K562 (cell line): ENCODE measurements around the gene CXCL9. TPM values are rescaled to one million over a fixed set of nuclear protein-coding genes. Genes with fewer than 3 reads are reported as not detected.

Source experiments
- ATAC-seq: fragments of 200-7000 bp; cut with Tn5 transposase; 3 replicates; pipeline ENCODE4 v1.9.1; 2020; ENCODE audit warnings: moderate library complexity
- BruUV-seq: library from RNA; stranded (reverse); fragments of 400-500 nt; replicated peaks from 2 replicates; lab custom pipeline; 2021; lab: Mats Ljungman, UMichigan
- CTCF ChIA-PET: fragments of 300-600 bp; formaldehyde crosslinking; extraction: SDS; loops from one replicate; lab custom pipeline; 2021; ENCODE audit warnings: low intra/inter-chr PET ratio; lab: Yijun Ruan, JAX
- POLR2A ChIA-PET: fragments of 300-600, 350-650 bp; sonication (Branson Sonifier 250); formaldehyde crosslinking; extraction: SDS; loops from one replicate; lab custom pipeline; 2021; ENCODE audit warnings: antibody characterized with exemption, inconsistent platforms; lab: Yijun Ruan, JAX
- DNase-seq, 4 experiments: peaks; one replicate each; pipeline versions ENCODE4 v3.0.0 to v3.0.0-alpha.2; 2011 to 2018; ENCODE audit warnings: low spot score in 3 of 4, mixed read lengths in 3 of 4; ENCODE audit errors: extremely low read depth in 1 of 4
- FAIRE-seq: peaks from 2 replicates; lab custom pipeline; 2011; peaks lifted over from hg19 to GRCh38; lab: Jason Lieb, UNC
- H2AFZ ChIP-seq: 2 replicates; pipeline ENCODE4 v1.6.0; 2011; ENCODE audit warnings: low read depth, low read length, control low read depth, inconsistent platforms
- H3K27ac ChIP-seq: fragments of 200-600 bp; 3 replicates; pipeline ENCODE4 v1.8.0; 2011; ENCODE audit warnings: low read depth, mild to moderate bottlenecking, control low read depth, inconsistent platforms, low read length, moderate library complexity, mixed read lengths; ENCODE audit errors: extremely low read depth
- H3K27me3 ChIP-seq, 2 experiments: fragments of 300-600 bp in 1 of 2; 2 replicates in 1 of 2; 3 replicates in 1 of 2; pipeline versions ENCODE4 v1.6.0 to v1.8.0; 2011; ENCODE audit warnings: inconsistent platforms in 2 of 2, low read length in 2 of 2, mild to moderate bottlenecking in 1 of 2, mixed read lengths in 1 of 2, moderate library complexity in 1 of 2; ENCODE audit not compliant: control insufficient read depth in 2 of 2, insufficient read depth in 2 of 2
- H3K36me3 ChIP-seq: fragments of 300-600 bp; 3 replicates; pipeline ENCODE4 v1.8.0; 2011; ENCODE audit warnings: mild to moderate bottlenecking, low read length, inconsistent platforms; ENCODE audit not compliant: control insufficient read depth, insufficient read depth
- H3K4me1 ChIP-seq, 2 experiments: fragments of 200-600 bp in 1 of 2; replicated peaks in 1 of 2; 2 replicates in 1 of 2; 3 replicates in 1 of 2; pipeline versions ENCODE4 v1.5.1 to v1.8.0; 2011; ENCODE audit warnings: inconsistent platforms in 2 of 2, low read length in 2 of 2, mild to moderate bottlenecking in 1 of 2, mixed read lengths in 1 of 2, moderate library complexity in 1 of 2; ENCODE audit not compliant: control insufficient read depth in 2 of 2, insufficient read depth in 2 of 2
- H3K4me2 ChIP-seq: 2 replicates; pipeline ENCODE4 v1.6.1; 2011; ENCODE audit warnings: low read length, control low read depth, inconsistent platforms, mixed read lengths; ENCODE audit not compliant: insufficient read depth
- H3K4me3 ChIP-seq: fragments of 200-600 bp; sonication (generic), shearing (Covaris generic); 2 replicates; pipeline ENCODE4 v1.5.1; 2016; ENCODE audit warnings: control low read depth, inconsistent platforms
- H3K79me2 ChIP-seq: fragments of 200-600 bp; 3 replicates; pipeline ENCODE4 v1.8.0; 2011; ENCODE audit warnings: low read length, inconsistent platforms; ENCODE audit not compliant: control insufficient read depth, insufficient read depth
- H3K9ac ChIP-seq, 2 experiments: 2 replicates each; pipeline versions ENCODE4 v1.6.0 to v1.6.1; 2011; ENCODE audit warnings: low read depth in 2 of 2, low read length in 2 of 2, control low read depth in 1 of 2, inconsistent platforms in 1 of 2, mild to moderate bottlenecking in 1 of 2, mixed read lengths in 1 of 2; ENCODE audit not compliant: insufficient read depth in 1 of 2
- H3K9me1 ChIP-seq: one replicate; pipeline ENCODE4 v1.6.0; 2011; ENCODE audit warnings: inconsistent platforms, mild to moderate bottlenecking, low read length, moderate library complexity; ENCODE audit not compliant: control insufficient read depth, insufficient read depth
- H3K9me3 ChIP-seq: replicated peaks from 2 replicates; pipeline ENCODE4 v1.5.1; 2011; ENCODE audit warnings: low read depth, low read length, inconsistent platforms; ENCODE audit not compliant: control insufficient read depth, insufficient read depth
- H4K20me1 ChIP-seq: replicated peaks from 2 replicates; pipeline ENCODE4 v1.6.1; 2011; ENCODE audit warnings: low read length, inconsistent platforms, mixed read lengths; ENCODE audit not compliant: control insufficient read depth, insufficient read depth
- AFF4 ChIP-seq: sonication (generic); formaldehyde crosslinking; IDR thresholded peaks from 2 replicates; pipeline ENCODE4 v1.8.0; 2023; ENCODE audit warnings: mild to moderate bottlenecking, missing genetic modification reagents
- CBX2 ChIP-seq: fragments of 200-600 bp; sonication (generic); IDR thresholded peaks from one replicate; pipeline ENCODE4 v1.6.1; 2012; ENCODE audit warnings: mild to moderate bottlenecking, low read length, inconsistent platforms; ENCODE audit not compliant: insufficient read depth, poor library complexity, severe bottlenecking
- CC2D1A ChIP-seq: fragments of 450-650 bp; IDR thresholded peaks from 2 replicates; pipeline ENCODE4 v1.6.1; 2017; ENCODE audit warnings: mild to moderate bottlenecking
- DDX20 ChIP-seq: fragments of 450-650 bp; IDR thresholded peaks from 2 replicates; pipeline ENCODE4 v1.6.1; 2016; ENCODE audit warnings: missing genetic modification characterization, low read depth, mild to moderate bottlenecking, missing compliant biosample characterization, moderate library complexity
- FOXP1 ChIP-seq: sonication (generic); formaldehyde crosslinking; IDR thresholded peaks from 2 replicates; pipeline ENCODE4 v1.8.0; 2022; ENCODE audit warnings: mild to moderate bottlenecking, missing genetic modification reagents
- HDAC6 ChIP-seq: IDR thresholded peaks from 2 replicates; pipeline ENCODE4 v1.6.1; 2012; ENCODE audit warnings: low read depth, mild to moderate bottlenecking, control low read depth, inconsistent platforms, low read length, moderate library complexity
- HEY1 ChIP-seq: fragments of 250-450 bp; sonication (Bioruptor Pico); IDR thresholded peaks from 2 replicates; pipeline ENCODE4 v1.5.0; 2020; ENCODE audit warnings: mild to moderate bottlenecking, moderate library complexity, borderline replicate concordance
- HMBOX1 ChIP-seq: sonication (generic); IDR thresholded peaks from 2 replicates; pipeline ENCODE4 v1.6.1; 2016
- HMG20A ChIP-seq: fragments of 450-650 bp; formaldehyde crosslinking; conservative IDR thresholded peaks from 2 replicates; pipeline ENCODE4 v1.4.0; 2020; ENCODE audit warnings: mild to moderate bottlenecking, mixed read lengths
- HOXB6 ChIP-seq: fragments of 250-450 bp; sonication (Bioruptor Pico); IDR thresholded peaks from 2 replicates; pipeline ENCODE4 v1.5.1; 2022; ENCODE audit warnings: mild to moderate bottlenecking, borderline replicate concordance
- KHSRP ChIP-seq: fragments of 450-650 bp; IDR thresholded peaks from 2 replicates; pipeline ENCODE4 v1.6.1; 2017
- KLF10 ChIP-seq: fragments of 250-450 bp; sonication (Bioruptor Pico); IDR thresholded peaks from 2 replicates; pipeline ENCODE4 v1.6.1; 2021; ENCODE audit warnings: matching md5 sums
- MYBL2 ChIP-seq, 2 experiments: fragments of 450-650 bp in 1 of 2; sonication (generic) in 1 of 2; formaldehyde crosslinking in 1 of 2; IDR thresholded peaks; 2 replicates each; pipeline versions ENCODE4 v1.6.1 to v1.8.1; 2017 to 2022; ENCODE audit warnings: borderline replicate concordance in 1 of 2, inconsistent platforms in 1 of 2, low read depth in 1 of 2, mild to moderate bottlenecking in 1 of 2, missing genetic modification reagents in 1 of 2, moderate library complexity in 1 of 2
- PCBP1 ChIP-seq: fragments of 200-400 bp; formaldehyde crosslinking; IDR thresholded peaks from 2 replicates; pipeline ENCODE4 v1.6.1; 2018; ENCODE audit warnings: mild to moderate bottlenecking, low read depth, low read length; ENCODE audit not compliant: poor library complexity, severe bottlenecking
- RBFOX2 ChIP-seq: fragments of 200-400 bp; formaldehyde crosslinking; IDR thresholded peaks from 2 replicates; pipeline ENCODE4 v1.6.1; 2017; ENCODE audit warnings: low read depth, mild to moderate bottlenecking, low read length, moderate library complexity
- RBM15 ChIP-seq: fragments of 200-400 bp; formaldehyde crosslinking; IDR thresholded peaks from 2 replicates; pipeline ENCODE4 v1.6.1; 2018; ENCODE audit warnings: mild to moderate bottlenecking, low read length, moderate library complexity; ENCODE audit not compliant: insufficient read depth
- SAP30 ChIP-seq: fragments of 200-600 bp; sonication (generic); IDR thresholded peaks from 2 replicates; pipeline ENCODE4 v1.6.1; 2012; ENCODE audit warnings: borderline replicate concordance, low read depth, mild to moderate bottlenecking, moderate library complexity, low read length, control low read depth, inconsistent platforms; ENCODE audit not compliant: insufficient read depth, poor library complexity, severe bottlenecking
- SIN3B ChIP-seq: fragments of 450-650 bp; IDR thresholded peaks from 2 replicates; pipeline ENCODE4 v1.6.1; 2017; ENCODE audit warnings: low read depth, mild to moderate bottlenecking, moderate library complexity
- WGBS: fragments of 100-300 bp; shearing (Covaris generic); methylation state at CpG from one replicate; pipeline ENCODE4 v1.1.6; 2016; ENCODE audit warnings: low coverage, mixed read lengths; ENCODE audit not compliant: insufficient coverage; ENCODE audit errors: missing lambda C conversion rate; 5-methylcytosine and 5-hydroxymethylcytosine counted together
- in situ Hi-C: fragments of 300-500 bp; cut with MboI; formaldehyde crosslinking; loops from 4 replicates; pipeline ENCODE4 v1.15.0; 2018; ENCODE audit warnings: inconsistent platforms, mixed read lengths
- intact Hi-C: fragments of 100-400 bp; cut with micrococcal nuclease; formaldehyde crosslinking; loops from 2 replicates; pipeline ENCODE4 v1.14.2; 2022
- polyA plus RNA-seq, 8 experiments: library from polyadenylated mRNA; depleted of rRNA in 4 of 8; stranded (reverse) in 5 of 8; unstranded in 3 of 8; fragments of >200 nt; fragmentation: Nextera tagmentation in 2 of 8; fragmentation: Illumina TruSeq in 1 of 8; extraction: Ambion mirVana in 2 of 8; extraction: Trizol in 1 of 8; gene quantifications; 2 replicates each; pipeline versions ENCODE4 v1.2.1 to v1.2.3, GENCODE V29; 2011 to 2014; ENCODE audit warnings: inconsistent platforms in 1 of 8, missing spikeins in 1 of 8
- total RNA-seq, 7 experiments: library from RNA; depleted of rRNA in 6 of 7; stranded (reverse); fragments of >200 nt in 6 of 7; fragmentation: Illumina TruSeq in 2 of 7; extraction: Trizol in 2 of 7; gene quantifications; 2 replicates each; pipeline versions ENCODE4 v1.2.1 to v1.2.3, GENCODE V29; 2011 to 2021; ENCODE audit warnings: low replicate concordance in 1 of 7

Gene CXCL9
- total and polyA plus RNA-seq, 9 of the 15 experiments (the other 6 are each of a cell fraction or from before 2014, with no cell fraction given): not detected

GRCh38 chr4:75985116-75985515, 22.2 kb downstream of the CXCL9 start:
- no peak overlapping the region for H2AFZ ChIP-seq
- H3K27me3 ChIP-seq: no peaks in the 10 kb centered on the region
- intact Hi-C loops: no loop called here
- no peak overlapping the region for H3K4me3 ChIP-seq
- no peak overlapping the region for H3K9ac ChIP-seq
- WGBS: 67% methylated on average over 3 of the region's 3 CpGs
- no TSS peak for BruUV-seq
- peaks cover 64% of the 10 kb centered on the region for H3K36me3 ChIP-seq
- peaks cover 58% of the 10 kb centered on the region for H3K79me2 ChIP-seq
- in situ Hi-C loops: no loop called here
- H3K9me3 ChIP-seq: no peaks in the 10 kb centered on the region
- no peak for ATAC-seq
- H4K20me1 ChIP-seq: no peaks in the 10 kb centered on the region
- H3K27ac ChIP-seq: no peak overlapping the region
- TF ChIP-seq HMG20A (CRISPR knock-in tag) (no peak), KHSRP (no peak), SIN3B (no peak), HDAC6 (no peak), PCBP1 (no peak), CC2D1A (no peak), CBX2 (no peak), MYBL2 (IDR thresholded peaks at IDR 0.05; ENCODE audit: low read depth) (no peak), MYBL2 (CRISPR knock-in tag; IDR thresholded peaks at IDR 0.05; ENCODE audit: borderline replicate concordance) (no peak), RBFOX2 (no peak), HMBOX1 (no peak), RBM15 (no peak), HEY1 (CRISPR knock-in tag) (no peak), FOXP1 (CRISPR knock-in tag) (no peak), KLF10 (CRISPR knock-in tag) (no peak), HOXB6 (no peak), DDX20 (tag) (no peak), AFF4 (CRISPR knock-in tag) (no peak), SAP30 (no peak)
- FAIRE-seq: no peak
- POLR2A ChIA-PET: interaction anchor here (0.6 kb wide), 1 partner anchor 103 kb away, joined by 3 read pairs; no protein-coding TSS in a partner anchor
- no peaks in the 10 kb centered on the region for H3K9me1 ChIP-seq
- H3K4me1 ChIP-seq: peaks cover 0 to 2% of the 10 kb centered on the region in 2 experiments; a peak in 1 of 5 replicates
- no peak overlapping the region for H3K4me2 ChIP-seq
- CTCF ChIA-PET: no interaction called here
- DNase-seq: no peak
